IPS-18c (cell line): ENCODE data around the gene KIF1B.
"Not testable (repeated sequence)": the region's sequence is repeated elsewhere in the genome, so short reads cannot be mapped to it uniquely, and the experiment has no call there.

Source experiments
- H3K4me3 ChIP-seq: 2 replicates; pipeline ENCODE4 v1.7.0; 2013; ENCODE audit warnings: low read depth, mild to moderate bottlenecking, low read length, moderate library complexity; ENCODE audit not compliant: insufficient read depth
- H3K9me3 ChIP-seq: one replicate; pipeline ENCODE4 v1.6.1; 2013; ENCODE audit warnings: mild to moderate bottlenecking, low read length, moderate library complexity; ENCODE audit not compliant: control insufficient read depth, insufficient read depth

The KIF1B gene

DNA sequence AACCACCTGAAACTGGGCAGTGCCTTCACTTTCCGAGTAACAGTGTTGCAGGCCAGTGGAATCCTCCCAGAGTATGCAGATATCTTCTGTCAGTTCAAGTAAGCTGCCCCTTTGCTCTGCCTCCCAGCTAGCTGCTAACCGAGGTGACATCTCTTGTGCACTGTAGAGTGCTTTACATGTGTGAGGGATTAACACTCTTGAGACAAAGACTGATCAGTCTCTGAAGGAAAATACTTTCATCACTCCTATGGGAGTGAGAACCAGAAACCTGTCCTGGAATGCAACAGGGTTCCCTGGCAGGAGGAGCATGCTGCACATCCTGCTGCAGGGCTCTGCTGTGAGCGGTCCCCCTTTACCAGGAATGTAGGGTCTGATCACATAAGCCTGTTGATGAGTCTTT, 127.1 kb downstream of the KIF1B start:
- H3K4me3 ChIP-seq, result no peak overlapping the region

DNA sequence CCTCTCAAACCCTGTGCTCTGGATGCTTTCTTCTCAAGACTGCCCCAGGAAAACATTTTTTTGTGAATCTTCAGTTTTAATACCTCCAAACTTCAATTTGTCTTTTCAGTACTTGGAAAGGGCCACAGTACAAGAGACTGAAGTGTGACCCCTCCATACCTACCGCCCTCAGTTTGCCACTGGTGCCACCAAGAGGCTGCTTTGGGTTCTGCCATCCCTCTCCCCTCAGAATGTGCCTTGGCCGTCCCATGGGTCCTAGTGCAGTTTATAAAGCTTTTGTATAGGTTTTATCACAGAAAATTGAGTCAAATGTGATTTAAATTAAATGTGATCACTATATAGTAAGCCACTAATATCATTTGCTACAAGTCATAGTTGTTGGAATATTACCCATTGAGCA, 127.7 kb downstream of the KIF1B start:
- Histone ChIP-seq H3K9me3 (no peaks in the 10 kb centered on the region), H3K4me3 (no peak overlapping the region)

More for the DNA sequence above, 127.1 kb downstream of the KIF1B start:
- no peaks in the 10 kb centered on the region for H3K9me3 ChIP-seq

DNA sequence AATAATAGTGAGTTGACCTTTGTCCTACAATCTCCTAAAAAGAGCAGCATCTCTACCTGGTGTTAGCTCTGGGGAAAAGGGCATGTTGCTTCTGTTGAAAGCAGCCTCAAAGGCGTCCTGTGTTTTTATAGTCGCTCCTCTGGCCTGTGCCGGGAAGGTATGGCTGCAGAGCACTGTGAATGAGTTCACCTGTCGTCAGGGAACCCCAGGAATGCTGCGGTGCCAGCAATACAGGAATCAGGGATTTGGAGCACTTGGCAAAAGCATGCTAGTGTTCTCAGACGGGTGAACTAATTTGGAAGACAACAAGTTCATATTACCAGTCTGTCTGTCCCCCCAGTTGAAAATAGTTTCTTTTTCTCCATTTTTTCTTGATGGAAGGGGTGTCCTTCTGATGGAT, 128.2 kb downstream of the KIF1B start:
- no peak overlapping the region for H3K4me3 ChIP-seq
- H3K9me3 ChIP-seq, result no peaks in the 10 kb centered on the region

DNA sequence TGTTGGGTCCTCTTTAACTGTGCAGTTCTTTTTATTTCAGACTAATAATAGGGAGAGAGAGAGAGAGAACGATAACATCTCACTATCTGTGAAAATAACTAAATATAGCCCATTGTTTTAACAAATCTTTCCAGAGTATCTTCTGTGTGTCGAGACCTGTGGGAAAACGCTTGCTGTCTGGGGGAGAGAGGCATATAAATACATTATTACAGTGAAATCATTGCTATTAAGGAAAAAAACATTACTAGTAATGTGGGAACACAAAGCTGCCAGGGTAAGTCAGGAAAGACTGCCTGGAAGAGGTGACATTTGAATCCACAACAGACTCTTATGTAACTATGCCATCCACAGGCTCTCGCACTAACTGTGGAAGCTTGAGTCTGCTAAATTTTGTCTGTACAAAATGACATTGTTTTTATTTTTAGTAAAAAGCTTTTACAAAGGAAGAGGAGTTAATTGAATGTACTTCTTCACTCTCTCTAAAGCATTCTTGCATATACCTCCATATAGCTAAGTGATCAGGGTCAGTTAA, 128.7 kb downstream of the KIF1B start:
- no peak overlapping the region for H3K4me3 ChIP-seq
- no peaks in the 10 kb centered on the region for H3K9me3 ChIP-seq

DNA sequence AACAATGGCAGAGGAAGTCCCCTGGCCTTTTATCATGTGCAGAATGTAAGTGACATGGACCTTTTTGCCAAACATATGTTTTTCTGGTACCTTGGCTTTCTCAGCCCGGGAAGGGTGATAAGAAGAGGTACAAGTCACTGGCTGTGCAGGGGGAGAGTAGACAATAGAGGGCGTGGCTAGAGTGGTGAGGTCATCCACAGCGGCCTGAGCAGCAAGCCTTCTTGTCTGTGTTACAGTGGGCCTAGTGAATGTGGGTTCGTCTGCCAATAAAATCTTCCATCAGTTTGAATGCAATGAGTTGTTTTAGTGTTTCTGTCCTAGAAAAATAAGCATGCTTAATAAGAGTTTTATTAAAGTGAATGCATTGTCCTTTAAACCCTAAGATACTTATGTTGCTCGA, 129.4 kb downstream of the KIF1B start:
- H3K9me3 ChIP-seq, result no peaks in the 10 kb centered on the region

DNA sequence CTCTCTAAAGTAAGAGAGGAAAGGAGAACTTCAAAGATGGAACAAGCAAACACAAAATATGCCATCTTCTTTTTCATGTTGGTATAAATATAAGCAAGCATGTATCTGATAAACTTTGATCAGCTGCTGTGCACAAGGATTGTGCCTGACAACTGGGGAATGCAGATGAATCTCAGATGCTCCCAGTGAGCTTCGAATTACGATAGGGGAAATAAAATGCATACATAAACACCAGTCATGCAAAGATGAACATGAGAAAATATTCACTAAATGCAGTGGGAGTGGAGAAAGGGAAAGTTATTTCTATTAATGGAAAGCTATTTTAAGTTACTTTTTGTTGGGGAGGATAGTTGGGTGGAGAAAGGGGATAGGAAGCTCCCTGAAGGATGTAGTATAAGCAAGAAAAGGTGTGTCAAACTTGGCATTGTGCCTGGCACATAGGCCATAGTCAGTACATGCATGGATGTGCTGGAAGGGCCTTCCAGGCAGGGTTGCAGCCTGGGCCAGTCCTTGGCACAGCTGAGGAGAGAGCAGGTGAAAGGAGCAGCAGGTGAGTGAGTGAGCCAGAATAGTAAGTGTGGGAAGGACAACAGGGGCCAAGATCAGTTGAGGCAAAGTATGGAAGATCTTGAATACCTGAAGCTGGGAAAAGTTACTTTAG, 130.7 kb downstream of the KIF1B start:
- no peak overlapping the region for H3K4me3 ChIP-seq
- no peaks in the 10 kb centered on the region for H3K9me3 ChIP-seq

More for the DNA sequence above, 129.4 kb downstream of the KIF1B start:
- no peak overlapping the region for H3K4me3 ChIP-seq

DNA sequence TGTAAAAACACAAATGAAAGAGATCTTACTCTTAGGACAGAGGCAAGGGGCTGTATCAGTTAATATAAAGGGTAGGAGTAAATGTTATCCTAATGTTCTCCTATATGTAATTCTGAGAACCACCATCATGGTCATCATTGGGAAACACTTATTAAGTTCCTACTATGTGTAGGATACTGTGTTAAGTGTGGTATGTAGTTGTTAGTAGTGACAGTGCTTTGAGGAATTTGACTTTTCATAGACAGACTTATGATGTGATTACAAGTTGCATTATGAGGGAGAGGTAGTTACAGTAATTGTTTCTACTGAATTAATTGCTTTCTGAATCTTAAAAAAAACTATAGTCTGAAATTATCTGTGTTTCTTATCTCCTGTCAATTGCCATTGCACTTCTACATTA, 136.7 kb downstream of the KIF1B start:
- Histone ChIP-seq H3K9me3 (no peaks in the 10 kb centered on the region), H3K4me3 (no peak overlapping the region)

DNA sequence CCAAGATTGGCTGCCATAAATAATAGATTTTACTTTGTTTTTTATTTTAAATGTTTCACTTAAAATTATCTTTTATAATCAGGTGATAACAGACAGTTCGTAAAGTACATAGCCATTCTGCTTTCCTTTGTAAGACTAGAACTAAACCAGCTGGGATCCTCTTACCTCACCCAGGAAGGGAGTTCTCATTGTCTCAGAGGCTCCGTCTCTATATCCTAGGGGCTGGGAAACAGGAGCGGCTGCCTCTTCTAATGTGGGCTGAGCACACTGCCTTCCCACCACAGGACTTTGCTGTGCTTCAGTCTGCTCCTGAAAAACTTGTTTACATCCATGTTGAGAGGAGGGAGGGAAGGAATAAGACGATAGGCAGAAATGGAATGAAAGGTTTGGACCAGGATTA, 142.9 kb downstream of the KIF1B start:
- Histone ChIP-seq H3K4me3 (no peak overlapping the region), H3K9me3 (no peaks in the 10 kb centered on the region)

DNA sequence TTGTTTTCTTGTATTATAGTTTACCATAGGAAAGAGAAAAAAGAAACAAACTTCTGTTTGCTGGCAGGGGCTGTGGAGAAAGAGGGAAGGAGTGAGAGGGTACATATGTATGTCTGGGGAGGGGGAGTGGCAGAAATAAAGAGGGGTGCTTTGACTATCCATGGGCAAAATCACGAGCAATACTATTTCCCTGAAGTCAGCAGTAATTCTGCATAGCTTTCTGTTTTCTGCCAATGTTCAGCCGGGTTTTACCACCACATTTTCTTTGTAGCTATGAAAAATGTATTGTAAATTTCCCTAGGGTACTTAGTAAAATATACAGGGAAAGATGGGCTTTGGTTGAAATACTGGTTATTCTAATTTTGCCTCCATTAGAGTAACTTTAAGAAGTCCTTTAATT, 143.3 kb downstream of the KIF1B start:
- Histone ChIP-seq H3K4me3 (no peak overlapping the region), H3K9me3 (no peaks in the 10 kb centered on the region)

DNA sequence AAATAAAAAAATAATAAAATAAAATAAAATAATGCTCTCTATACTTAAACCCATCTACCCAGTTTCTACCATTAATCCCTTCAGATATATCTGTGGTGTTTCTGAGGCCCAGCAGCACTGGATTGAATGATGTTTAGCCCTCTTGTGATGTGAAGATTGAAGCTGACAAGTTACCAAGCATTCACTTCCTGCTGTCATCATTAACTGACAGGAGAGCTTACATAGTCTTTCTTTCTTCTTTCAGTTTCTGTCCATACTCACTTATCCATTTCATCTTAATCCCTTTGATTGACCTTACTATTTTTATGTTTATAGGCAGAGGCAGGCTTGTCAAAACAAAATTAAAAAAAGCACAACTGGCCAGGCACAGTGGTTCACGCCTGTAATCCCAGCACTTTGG, 149.7 kb downstream of the KIF1B start:
- no peak overlapping the region for H3K4me3 ChIP-seq
- H3K9me3 ChIP-seq, result no peaks in the 10 kb centered on the region

DNA sequence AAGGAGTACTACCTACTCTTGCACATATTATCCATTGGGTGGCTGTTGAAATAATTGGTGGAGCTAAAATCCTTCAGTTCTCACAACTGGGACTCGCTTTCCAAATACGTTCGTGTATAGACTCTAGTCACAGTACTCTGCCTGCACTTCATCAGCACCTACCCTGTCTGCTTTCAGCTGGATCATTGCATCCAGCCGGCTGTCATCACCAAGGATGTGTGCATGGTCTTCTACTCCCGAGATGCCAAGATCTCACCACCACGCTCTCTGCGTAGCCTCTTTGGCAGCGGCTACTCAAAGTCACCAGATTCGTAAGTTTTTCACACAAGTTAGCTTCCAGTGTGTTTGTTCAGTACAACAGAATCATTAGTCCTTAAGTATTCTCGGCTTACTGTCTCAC, 151.1 kb downstream of the KIF1B start:
- Histone ChIP-seq H3K9me3 (no peaks in the 10 kb centered on the region), H3K4me3 (no peak overlapping the region)

DNA sequence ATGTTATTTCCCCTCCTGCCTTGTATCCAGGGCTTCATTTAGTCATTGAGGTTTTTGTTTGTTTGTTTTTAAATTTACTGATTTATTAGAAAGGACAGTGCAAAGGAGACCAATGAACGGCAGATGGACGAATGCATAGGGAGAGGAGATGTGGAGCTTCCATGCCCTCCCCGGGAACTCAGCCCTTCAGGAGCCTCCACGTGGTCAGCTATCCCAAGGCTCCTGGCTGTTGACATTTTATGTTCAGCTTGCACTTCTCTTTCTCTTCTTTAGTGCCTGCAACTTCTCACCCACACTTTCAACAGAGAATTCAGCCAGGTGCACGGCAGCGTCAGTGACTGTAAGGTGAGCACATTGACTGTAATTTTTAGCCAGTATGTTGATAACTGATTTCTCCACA, 157.8 kb downstream of the KIF1B start:
- Histone ChIP-seq H3K9me3 (no peaks in the 10 kb centered on the region), H3K4me3 (no peak overlapping the region)

DNA sequence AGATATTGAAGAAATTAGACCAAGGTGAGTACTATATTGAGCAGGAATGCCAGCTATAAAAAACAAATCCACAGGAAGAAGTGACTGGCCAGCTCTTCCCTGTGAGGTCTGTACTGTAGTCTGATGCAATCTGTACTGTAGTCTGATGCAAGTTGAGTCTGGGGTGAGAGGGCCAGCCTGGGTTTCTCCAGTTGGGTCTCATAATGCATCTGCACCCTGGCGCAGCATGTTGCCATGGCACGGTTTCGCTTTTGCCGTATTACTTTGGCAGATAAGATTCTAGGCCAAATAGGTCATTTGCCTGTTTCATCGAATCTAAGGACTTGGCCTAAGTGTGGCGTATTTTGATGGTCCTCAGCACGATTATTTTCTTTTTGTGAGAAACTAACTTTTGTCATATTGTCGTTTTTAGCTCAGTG, 164.1 kb downstream of the KIF1B start:
- no peak overlapping the region for H3K4me3 ChIP-seq

DNA sequence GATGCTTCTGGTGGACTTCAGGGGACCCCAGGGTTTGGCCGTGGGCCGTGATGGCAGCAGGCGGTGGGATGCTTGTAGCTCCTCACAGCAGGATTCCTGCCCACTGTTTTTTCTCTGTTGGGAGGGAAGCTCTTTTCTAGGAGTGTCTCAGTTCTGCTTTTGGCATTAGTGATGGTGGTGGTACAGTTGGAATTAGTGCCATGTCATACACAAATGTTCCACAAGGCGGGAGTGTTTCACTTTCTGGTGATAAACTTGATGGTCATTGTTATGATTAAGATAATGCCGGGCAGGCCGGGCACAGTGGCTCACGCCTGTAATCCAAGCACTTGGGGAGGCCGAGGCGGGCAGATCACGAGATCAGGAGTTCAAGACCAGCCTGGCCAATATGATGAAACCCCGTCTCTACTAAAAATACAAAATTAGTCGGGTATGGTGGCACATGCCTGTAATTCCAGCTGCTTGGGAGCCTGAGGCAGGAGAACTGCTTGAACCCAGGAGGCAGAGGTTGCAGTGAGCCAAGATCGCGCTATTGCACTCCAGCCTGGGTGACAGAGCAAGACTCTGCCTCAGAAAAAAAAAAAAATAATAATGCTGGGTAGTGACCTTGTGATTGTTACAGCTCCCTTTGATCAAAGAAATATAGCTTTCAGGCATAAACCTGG, 167.1 kb downstream of the KIF1B start:
- H3K9me3 ChIP-seq, H3K4me3 ChIP-seq: not testable (repeated sequence)

More for the DNA sequence above, 164.1 kb downstream of the KIF1B start:
- H3K9me3 ChIP-seq, result no peaks in the 10 kb centered on the region

DNA sequence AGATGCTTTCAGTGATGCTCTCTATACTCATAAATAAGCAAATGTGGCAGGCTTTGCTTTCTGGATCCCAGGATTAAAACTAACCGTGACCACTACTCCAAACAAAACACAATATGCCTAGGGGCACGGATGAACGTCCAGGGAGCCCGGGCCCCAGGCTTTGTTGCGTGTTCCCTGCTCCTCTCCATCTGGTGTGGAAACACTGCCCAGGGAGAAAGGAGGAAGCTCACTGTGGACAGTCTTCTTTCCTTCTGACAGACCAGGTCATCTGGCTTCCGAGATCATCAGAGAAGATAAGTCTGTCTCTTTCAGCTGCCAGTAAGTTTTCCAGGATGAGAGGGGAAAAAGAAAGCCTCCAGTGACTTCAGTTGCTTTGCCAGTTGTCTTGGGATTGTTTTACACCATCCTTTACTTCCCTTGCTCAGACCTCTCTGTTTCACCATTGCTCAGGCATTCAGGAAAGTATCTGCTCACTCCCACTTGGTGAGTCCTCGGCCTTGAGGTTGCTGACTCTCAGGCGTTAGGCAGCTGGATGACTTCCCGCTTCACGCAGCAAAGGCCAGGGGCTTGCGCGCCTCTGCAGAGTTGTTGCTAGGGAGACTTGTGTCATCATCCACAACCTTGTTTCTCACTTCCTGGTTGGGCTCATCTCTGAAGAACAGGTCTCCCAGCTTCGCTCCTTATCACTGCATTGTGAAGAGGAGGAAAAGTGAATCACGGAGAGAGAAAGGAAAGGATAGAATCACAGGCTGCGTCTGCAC, 167.9 kb downstream of the KIF1B start:
- no peaks in the 10 kb centered on the region for H3K9me3 ChIP-seq
- no peak overlapping the region for H3K4me3 ChIP-seq

DNA sequence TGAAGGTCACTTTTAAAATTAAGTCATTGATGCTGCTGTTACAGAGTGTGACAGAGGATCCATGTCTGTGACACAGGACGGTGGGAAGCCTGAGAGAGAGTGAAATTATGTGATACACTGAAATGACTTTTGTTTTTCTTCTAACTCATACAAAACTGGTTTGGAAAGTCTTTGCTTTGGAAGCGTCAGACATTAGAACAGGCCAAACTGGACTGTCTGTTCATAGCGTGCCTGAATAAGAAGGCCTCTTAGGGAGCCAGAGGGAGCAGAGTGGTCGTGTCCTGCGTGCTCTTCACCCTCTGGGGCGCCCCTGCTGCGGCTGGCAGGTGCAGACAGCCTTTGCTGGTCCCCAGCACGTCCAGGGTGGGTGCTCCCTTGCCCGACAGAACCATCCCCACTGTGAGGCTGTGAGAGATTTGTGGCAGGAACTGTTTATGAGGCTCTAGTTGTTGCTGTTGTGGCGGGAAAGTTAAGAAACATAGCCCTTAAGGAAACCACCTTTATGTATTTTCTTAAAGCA, 168.8 kb downstream of the KIF1B start:
- Histone ChIP-seq H3K4me3 (no peak overlapping the region), H3K9me3 (no peaks in the 10 kb centered on the region)

DNA sequence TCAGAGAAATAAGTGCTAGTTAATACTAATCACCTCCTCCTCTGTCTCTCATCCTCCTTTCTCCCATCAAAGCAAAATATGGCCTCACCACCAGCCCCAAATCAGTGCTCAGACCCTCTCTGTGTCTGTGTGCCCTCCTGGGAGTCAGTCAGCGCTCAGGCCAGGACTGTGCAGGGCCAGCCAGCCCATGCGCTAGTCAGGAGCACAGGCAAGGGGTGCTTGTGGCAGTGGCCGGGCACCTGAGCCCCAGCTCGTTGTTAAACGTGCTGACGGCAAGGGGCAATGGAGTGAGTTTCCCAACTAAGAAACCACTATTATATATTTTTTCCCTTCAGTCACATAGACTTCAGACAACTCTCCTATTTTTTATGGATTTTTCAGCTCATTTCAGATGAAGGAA, 169.3 kb downstream of the KIF1B start:
- Histone ChIP-seq H3K9me3 (no peaks in the 10 kb centered on the region), H3K4me3 (no peak overlapping the region)
